B cell (primary cell): ENCODE data around the gene JUND. TPM values are rescaled to one million over a fixed set of nuclear protein-coding genes. Genes with fewer than 3 reads are reported as not detected.

ENCODE experiments used
- ATAC-seq: fragments of 200-7000 bp; cut with Tn5 transposase; one replicate; pipeline ENCODE4 v1.10.0; 2021; ENCODE audit warnings: low read depth, mild to moderate bottlenecking, moderate number of reproducible peaks, moderate library complexity
- CTCF ChIA-PET: fragments of 350-600 bp; sonication (Branson Sonifier 250); formaldehyde crosslinking; loops from one replicate; lab custom pipeline; 2021; ENCODE audit warnings: antibody characterized with exemption, inconsistent platforms; lab: Charles Lee
- POLR2A ChIA-PET: fragments of 350-600 bp; sonication (Branson Sonifier 250); formaldehyde crosslinking; loops from one replicate; lab custom pipeline; 2021; ENCODE audit warnings: antibody characterized with exemption; lab: Charles Lee
- DNase-seq: peaks from one replicate; pipeline ENCODE4 v3.0.0; 2013
- H2AFZ ChIP-seq: 2 replicates; pipeline ENCODE4 v1.6.1; 2012; ENCODE audit warnings: mild to moderate bottlenecking, low read depth, low read length; ENCODE audit not compliant: insufficient read depth, poor library complexity, severe bottlenecking
- H3K27ac ChIP-seq, 2 donors: 1 replicate in 1 of 2; 2 replicates in 1 of 2; pipeline ENCODE4 v1.5.1; 2012 to 2013; ENCODE audit warnings: low read length in 2 of 2, mild to moderate bottlenecking in 2 of 2, moderate library complexity in 1 of 2
- H3K27me3 ChIP-seq, 4 experiments: fragments of 200-600 bp in 1 of 4; sonication (generic) in 1 of 4; replicated peaks in 1 of 4; 1 replicate in 2 of 4; 2 replicates in 2 of 4; pipeline versions ENCODE4 v1.6.1 to v1.7.0; 2013 to 2016; ENCODE audit warnings: low read length in 3 of 4, mild to moderate bottlenecking in 2 of 4, mixed read lengths in 1 of 4, moderate library complexity in 1 of 4; ENCODE audit not compliant: insufficient read depth in 4 of 4, control insufficient read depth in 3 of 4; ENCODE audit errors: control extremely low read depth in 1 of 4
- H3K36me3 ChIP-seq, 2 experiments: replicated peaks in 1 of 2; 1 replicate in 1 of 2; 2 replicates in 1 of 2; pipeline versions ENCODE4 v1.6.1 to v1.7.1; 2013; ENCODE audit warnings: low read length in 1 of 2; ENCODE audit not compliant: insufficient read depth in 2 of 2, control insufficient read depth in 1 of 2; ENCODE audit errors: control extremely low read depth in 1 of 2, extremely low read depth in 1 of 2
- H3K4me1 ChIP-seq, 2 donors: fragments of 200-600 bp in 1 of 2; sonication (generic) in 1 of 2; 1 replicate in 1 of 2; 2 replicates in 1 of 2; pipeline versions ENCODE4 v1.5.1 to v1.6.1; 2013 to 2017; ENCODE audit warnings: low read length in 2 of 2; ENCODE audit not compliant: control insufficient read depth in 2 of 2, insufficient read depth in 2 of 2
- H3K4me2 ChIP-seq: replicated peaks from 2 replicates; pipeline ENCODE3; 2012; ENCODE audit warnings: mild to moderate bottlenecking, low read depth, low read length; ENCODE audit not compliant: poor library complexity, severe bottlenecking
- H3K4me3 ChIP-seq, 5 experiments: fragments of 200-600 bp in 1 of 5; sonication (generic) in 1 of 5; 1 replicate in 3 of 5; 2 replicates in 2 of 5; pipeline versions ENCODE4 v1.5.1 to v1.7.0; 2011 to 2016; ENCODE audit warnings: low read length in 4 of 5, mild to moderate bottlenecking in 4 of 5, low read depth in 2 of 5, control low read depth in 1 of 5, moderate library complexity in 1 of 5; ENCODE audit not compliant: insufficient read depth in 1 of 5; ENCODE audit errors: control extremely low read depth in 1 of 5, extremely low read depth in 1 of 5
- H3K79me2 ChIP-seq: fragments of 200-600 bp; sonication (generic); one replicate; pipeline ENCODE4 v1.6.0; 2016; ENCODE audit warnings: low read length; ENCODE audit not compliant: control insufficient read depth, insufficient read depth
- H3K9ac ChIP-seq: fragments of 200-600 bp; sonication (generic); 2 replicates; pipeline ENCODE4 v1.6.1; 2017; ENCODE audit warnings: mild to moderate bottlenecking, low read length, moderate library complexity
- H3K9me3 ChIP-seq, 3 donors: one replicate each; pipeline versions ENCODE4 v1.6.1 to v1.7.1; 2013; ENCODE audit warnings: low read length in 2 of 3; ENCODE audit not compliant: control insufficient read depth in 2 of 3, insufficient read depth in 1 of 3; ENCODE audit errors: control extremely low read depth in 1 of 3
- H4K20me1 ChIP-seq: 2 replicates; pipeline ENCODE4 v1.6.0; 2012; ENCODE audit warnings: mild to moderate bottlenecking, low read length; ENCODE audit not compliant: insufficient read depth, control insufficient read depth, poor library complexity, severe bottlenecking
- H3K27ac Mint-ChIP-seq: one replicate; pipeline ENCODE4 v1.8.0; 2021; ENCODE audit warnings: mixed read lengths
- H3K27me3 Mint-ChIP-seq: one replicate; pipeline ENCODE4 v1.8.0; 2021; ENCODE audit warnings: mixed read lengths
- H3K4me1 Mint-ChIP-seq: one replicate; pipeline ENCODE4 v1.8.0; 2021; ENCODE audit warnings: mixed read lengths
- H3K4me3 Mint-ChIP-seq: one replicate; pipeline ENCODE4 v1.8.0; 2021; ENCODE audit warnings: mixed read lengths
- H3K9me3 Mint-ChIP-seq: one replicate; pipeline ENCODE4 v1.8.0; 2022; ENCODE audit warnings: mixed read lengths; ENCODE audit not compliant: insufficient read depth
- CTCF ChIP-seq: fragments of 200-600 bp; IDR thresholded peaks from one replicate; pipeline ENCODE4 v1.8.0; 2022; ENCODE audit warnings: antibody characterized with exemption, mild to moderate bottlenecking
- EZH2 ChIP-seq: IDR thresholded peaks from 2 replicates; pipeline ENCODE4 v1.6.1; 2012; ENCODE audit warnings: borderline replicate concordance, low read depth, mild to moderate bottlenecking, moderate library complexity, low read length; ENCODE audit not compliant: insufficient read depth, poor library complexity, severe bottlenecking
- WGBS: methylation state at CpG from one replicate; pipeline ENCODE4 v1.1.5; 2013; ENCODE audit warnings: missing lambda C conversion rate; ENCODE audit not compliant: insufficient coverage; 5-methylcytosine and 5-hydroxymethylcytosine counted together
- intact Hi-C: fragments of 100-400 bp; cut with micrococcal nuclease; formaldehyde crosslinking; loops from one replicate; pipeline ENCODE4 v1.10.0; 2022
- polyA plus RNA-seq: library from polyadenylated mRNA; depleted of rRNA; stranded (reverse); fragments of >200 nt; gene quantifications from 2 replicates; pipeline ENCODE4 v1.2.3, GENCODE V29; 2012
- total RNA-seq, 2 donors: library from RNA; stranded (reverse); fragments of 120-200 nt in 1 of 2; gene quantifications; 1 replicate in 1 of 2; 2 replicates in 1 of 2; pipeline versions ENCODE4 v1.2.3 to v1.2.4, GENCODE V29; 2013 to 2022

The JUND gene
- total and polyA plus RNA-seq, 2 donors (not counting 1 experiment from before 2014, with no cell fraction given), result 628 to 5,593 TPM

DNA sequence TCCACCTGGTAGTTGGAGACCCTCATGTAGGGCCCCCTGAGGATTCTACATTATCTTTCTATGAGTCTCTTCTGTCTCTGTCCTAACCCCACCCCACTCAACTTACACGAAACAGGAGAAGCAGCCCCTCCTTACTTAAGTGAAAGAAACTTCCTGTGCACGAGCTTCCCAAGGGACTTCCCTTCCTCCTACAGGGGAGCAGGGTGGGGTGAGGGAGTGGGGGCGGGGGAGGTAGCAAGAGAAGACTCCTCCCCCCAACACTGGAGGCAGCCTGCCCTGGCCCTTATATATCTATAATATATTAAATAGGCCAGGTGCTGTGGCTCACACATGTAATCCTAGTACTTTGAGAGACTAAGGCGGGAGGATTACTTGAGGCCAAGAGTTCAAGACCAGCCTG is 49.6 kb downstream of the JUND start:
- H3K4me2 ChIP-seq, result peak overlapping the region; percentile 44
- Mint-ChIP-seq H3K9me3 (no peaks in the 10 kb centered on the region), H3K4me1 (peaks cover 29% of the 10 kb centered on the region), H3K27ac (no peak overlapping the region), H3K27me3 (peaks cover 76% of the 10 kb centered on the region), H3K4me3 (no peak overlapping the region)
- peaks cover 25 to 29% of the 10 kb centered on the region in 2 donors for H3K4me1 ChIP-seq
- H3K9me3 ChIP-seq, result peaks cover 0 to 25% (median 6%) of the 10 kb centered on the region in 3 donors
- intact Hi-C loops, result no loop called here
- H2AFZ ChIP-seq, result no peak overlapping the region
- no peaks in the 10 kb centered on the region for H3K36me3 ChIP-seq
- ATAC-seq, result no peak
- no peak for DNase-seq
- TF ChIP-seq EZH2, result no peak
- TF ChIP-seq CTCF, result no peak
- no peak overlapping the region for H3K9ac ChIP-seq
- 80% methylated on average over 1 of the region's 4 CpGs for WGBS
- H4K20me1 ChIP-seq, result no peaks in the 10 kb centered on the region
- POLR2A ChIA-PET, result interaction anchor here (0.6 kb wide), 1 partner anchor 146 kb away, joined by 6 read pairs; no protein-coding TSS in a partner anchor
- peaks cover 0 to 84% (median 41%) of the 10 kb centered on the region in 4 experiments for H3K27me3 ChIP-seq
- CTCF ChIA-PET, result interaction anchor here (1.1 to 2.1 kb wide), 4 partner anchors 10 to 97 kb away, joined by 3 to 6 read pairs (median 5); no protein-coding TSS in a partner anchor
- no peaks in the 10 kb centered on the region for H3K79me2 ChIP-seq
- H3K4me3 ChIP-seq, result no peak overlapping the region
- H3K27ac ChIP-seq, result no peak overlapping the region

DNA sequence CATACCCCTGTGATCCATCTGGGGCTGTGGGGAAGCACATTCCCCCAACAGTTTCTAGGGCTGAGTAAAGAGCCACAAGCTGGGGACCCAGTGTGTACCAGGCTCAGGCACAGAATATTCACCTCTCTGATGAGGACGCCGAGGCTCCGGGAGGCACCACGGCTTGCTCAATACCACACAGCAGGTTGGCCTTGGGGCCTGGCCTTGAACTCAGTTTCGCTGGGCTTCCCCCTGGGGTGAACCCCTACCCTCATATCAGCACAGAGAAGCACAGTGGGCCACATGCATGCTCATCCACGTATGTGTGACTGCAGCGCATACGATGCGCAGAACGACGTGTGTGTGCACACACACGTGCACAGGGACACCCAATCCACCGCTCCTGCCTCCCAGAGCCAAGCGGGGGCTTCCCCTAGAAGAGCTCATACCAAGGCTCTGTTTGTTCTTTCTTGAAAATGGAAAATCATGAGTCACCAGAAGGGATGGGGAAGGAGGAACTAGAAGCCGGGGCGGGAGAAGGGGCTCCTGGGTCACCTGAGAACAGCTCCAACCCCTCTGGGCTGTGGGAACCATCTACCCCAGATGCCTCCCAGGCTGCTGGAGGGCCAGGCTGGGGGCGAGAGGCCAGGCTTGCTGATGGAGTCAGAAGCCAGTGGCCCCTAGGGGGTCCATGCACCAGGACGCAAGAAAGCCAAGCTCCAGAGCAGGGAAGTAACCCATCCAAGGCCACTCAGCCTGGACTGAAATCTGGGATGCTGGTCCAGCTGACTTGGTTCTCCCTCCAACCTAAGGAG is 50.3 kb downstream of the JUND start:
- no peaks in the 10 kb centered on the region for H3K9me3 Mint-ChIP-seq
- Histone ChIP-seq H3K4me3 (no peak overlapping the region), H3K27me3 (peaks cover 0 to 83% (median 42%) of the 10 kb centered on the region in 4 experiments), H3K79me2 (no peaks in the 10 kb centered on the region), H2AFZ (no peak overlapping the region), H3K4me2 (peak overlapping the region; percentile 44), H3K36me3 (no peaks in the 10 kb centered on the region), H4K20me1 (peaks cover 3% of the 10 kb centered on the region), H3K9me3 (peaks cover 0 to 25% (median 6%) of the 10 kb centered on the region in 3 donors), H3K27ac (no peak overlapping the region), H3K9ac (no peak overlapping the region), H3K4me1 (peaks cover 26 to 36% of the 10 kb centered on the region in 2 donors)
- ChIA-PET POLR2A (no interaction called here), CTCF (interaction anchor here (0.6 to 2.1 kb wide), 4 partner anchors 10 to 184 kb away, joined by 3 to 6 read pairs (median 5); no protein-coding TSS in a partner anchor)
- DNase-seq (no peak), ATAC-seq (no peak)
- no peak overlapping the region for H3K4me3 Mint-ChIP-seq
- 44% methylated on average over 17 of the region's 18 CpGs for WGBS
- TF ChIP-seq EZH2, result no peak
- peaks cover 73% of the 10 kb centered on the region for H3K27me3 Mint-ChIP-seq
- peaks cover 32% of the 10 kb centered on the region for H3K4me1 Mint-ChIP-seq
- H3K27ac Mint-ChIP-seq, result no peak overlapping the region
- intact Hi-C loops, result no loop called here
